OCI-LY1 (cell line): Measurements from ENCODE around the gene SNED1.

ENCODE experiments used
- H2AFZ ChIP-seq: fragments of 200-600 bp; sonication (generic), shearing (Covaris generic); 2 replicates; pipeline ENCODE4 v1.6.0; 2014; ENCODE audit warnings: antibody characterized with exemption, mild to moderate bottlenecking, low read length
- H3F3A ChIP-seq: fragments of 200-600 bp; sonication (generic), shearing (Covaris generic); 2 replicates; pipeline ENCODE4 v1.6.0; 2014; ENCODE audit warnings: mild to moderate bottlenecking, antibody characterized with exemption, low read length, moderate library complexity; ENCODE audit not compliant: insufficient read depth
- H3K27ac ChIP-seq: fragments of 200-600 bp; sonication (generic); 2 replicates; pipeline ENCODE4 v1.5.1; 2014; ENCODE audit warnings: low read length, mixed run types, mild to moderate bottlenecking, low read depth; ENCODE audit not compliant: poor library complexity, severe bottlenecking
- H3K27me3 ChIP-seq: fragments of 200-600 bp; sonication (generic); 2 replicates; pipeline ENCODE4 v1.6.0; 2014; ENCODE audit warnings: antibody characterized with exemption, mild to moderate bottlenecking, low read length, moderate library complexity; ENCODE audit not compliant: insufficient read depth
- H3K36me3 ChIP-seq: fragments of 200-600 bp; sonication (generic); 2 replicates; pipeline ENCODE4 v1.6.1; 2014; ENCODE audit warnings: mild to moderate bottlenecking, antibody characterized with exemption, low read length, moderate library complexity, mixed read lengths; ENCODE audit not compliant: insufficient read depth
- H3K4me1 ChIP-seq: fragments of 200-600 bp; sonication (generic); 2 replicates; pipeline ENCODE4 v1.5.1; 2014; ENCODE audit warnings: mild to moderate bottlenecking, low read length, moderate library complexity; ENCODE audit not compliant: insufficient read depth, severe bottlenecking
- H3K4me2 ChIP-seq: fragments of 200-600 bp; sonication (generic), shearing (Covaris generic); 2 replicates; pipeline ENCODE4 v1.6.1; 2014; ENCODE audit warnings: low read length
- H3K4me3 ChIP-seq: fragments of 200-600 bp; sonication (generic); 2 replicates; pipeline ENCODE4 v1.5.1; 2014; ENCODE audit warnings: low read length, low read depth, mild to moderate bottlenecking, mixed read lengths; ENCODE audit not compliant: poor library complexity, severe bottlenecking
- H3K79me2 ChIP-seq: fragments of 200-600 bp; shearing (Covaris generic); 2 replicates; pipeline ENCODE4 v1.6.1; 2016; ENCODE audit warnings: mixed run types, low read length, mixed read lengths; ENCODE audit not compliant: insufficient read depth
- H3K9ac ChIP-seq: fragments of 200-600 bp; sonication (generic), shearing (Covaris generic); 2 replicates; pipeline ENCODE4 v1.6.1; 2014; ENCODE audit warnings: mild to moderate bottlenecking, low read length, mixed read lengths
- H3K9me2 ChIP-seq: fragments of 200-600 bp; sonication (generic), shearing (Covaris generic); 2 replicates; pipeline ENCODE4 v1.6.1; 2014; ENCODE audit warnings: low read depth, mild to moderate bottlenecking, low read length, mixed read lengths
- H3K9me3 ChIP-seq: fragments of 200-600 bp; shearing (Covaris generic); 2 replicates; pipeline ENCODE4 v1.6.1; 2014; ENCODE audit warnings: low read length, mixed read lengths
- H4K20me1 ChIP-seq: fragments of 200-600 bp; sonication (generic), shearing (Covaris generic); 2 replicates; pipeline ENCODE4 v1.6.0; 2016; ENCODE audit warnings: mild to moderate bottlenecking, low read length; ENCODE audit not compliant: insufficient read depth
- CTCF ChIP-seq: fragments of 200-600 bp; sonication (generic), shearing (Covaris generic); IDR thresholded peaks from 2 replicates; pipeline ENCODE4 v1.5.1; 2017; ENCODE audit warnings: mild to moderate bottlenecking, antibody characterized with exemption, low read length, moderate library complexity, mixed read lengths
- EZH2 ChIP-seq: fragments of 200-600 bp; sonication (generic), shearing (Covaris generic); IDR thresholded peaks from 2 replicates; pipeline ENCODE4 v1.8.0; 2017; ENCODE audit warnings: borderline replicate concordance, mixed run types, mild to moderate bottlenecking, antibody characterized with exemption, low read length, moderate library complexity, mixed read lengths

Gene SNED1

GRCh38 chr2:240951045-240951594 is 47.3 kb upstream of the SNED1 start:
- no peaks in the 10 kb centered on the region for H3K36me3 ChIP-seq
- H2AFZ ChIP-seq = no peak overlapping the region
- H3K27ac ChIP-seq = no peak overlapping the region
- H3K9me3 ChIP-seq = no peaks in the 10 kb centered on the region
- no peak overlapping the region for H3K9ac ChIP-seq
- no peaks in the 10 kb centered on the region for H3F3A ChIP-seq
- no peaks in the 10 kb centered on the region for H3K4me1 ChIP-seq
- no peak overlapping the region for H3K4me3 ChIP-seq
- H4K20me1 ChIP-seq = no peaks in the 10 kb centered on the region
- H3K79me2 ChIP-seq = no peaks in the 10 kb centered on the region
- H3K4me2 ChIP-seq = no peak overlapping the region
- H3K9me2 ChIP-seq = no peaks in the 10 kb centered on the region
- no peaks in the 10 kb centered on the region for H3K27me3 ChIP-seq
- TF ChIP-seq EZH2 = no peak
- TF ChIP-seq CTCF = no peak

DNA sequence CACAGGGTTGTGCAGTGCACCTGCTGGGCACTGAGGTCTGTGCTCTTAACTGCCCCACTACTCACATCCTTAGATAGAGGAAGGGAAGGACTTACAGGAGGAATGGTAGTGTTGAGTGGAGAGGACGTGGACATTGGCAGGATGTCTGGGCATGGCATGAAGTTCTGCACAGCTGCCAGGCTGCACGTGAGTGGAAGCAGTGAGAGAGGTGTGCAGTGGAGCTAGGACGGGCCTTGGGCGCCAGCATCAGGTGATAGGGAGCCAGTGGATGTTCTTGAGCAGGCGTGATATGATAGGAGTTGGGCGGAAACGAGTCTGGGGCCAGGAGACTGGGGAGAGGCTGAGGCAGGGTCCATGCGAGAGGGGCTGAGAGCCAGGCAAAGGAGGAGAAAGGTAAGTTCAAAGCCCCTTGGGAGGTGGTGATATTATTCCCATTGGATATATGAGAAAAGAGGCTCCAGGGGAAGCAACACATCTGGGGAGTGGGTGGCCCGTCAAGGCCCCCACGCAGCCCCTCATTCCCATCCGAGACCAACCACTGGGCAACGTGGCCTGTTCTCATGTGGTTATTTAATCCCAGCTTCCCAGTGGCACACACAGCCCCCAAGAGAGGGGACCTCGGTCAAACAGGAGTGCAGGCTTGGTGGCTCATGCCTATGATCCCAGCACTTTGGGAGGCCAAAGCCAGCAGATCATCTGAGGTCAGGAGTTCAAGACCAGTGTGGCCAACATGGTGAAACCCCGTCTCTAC is 45.7 kb upstream of the SNED1 start:
- TF ChIP-seq CTCF (no peak), EZH2 (no peak)
- H3K4me1 ChIP-seq = no peaks in the 10 kb centered on the region
- H3K4me3 ChIP-seq = no peak overlapping the region
- no peak overlapping the region for H3K27ac ChIP-seq
- no peak overlapping the region for H2AFZ ChIP-seq
- H3K27me3 ChIP-seq = peaks cover 7% of the 10 kb centered on the region; the same call in 1 of the 2 replicates
- no peak overlapping the region for H3K9ac ChIP-seq
- no peaks in the 10 kb centered on the region for H3K9me2 ChIP-seq
- H3K4me2 ChIP-seq = no peak overlapping the region
- no peaks in the 10 kb centered on the region for H3K9me3 ChIP-seq
- no peaks in the 10 kb centered on the region for H3K79me2 ChIP-seq
- no peaks in the 10 kb centered on the region for H3F3A ChIP-seq
- H3K36me3 ChIP-seq = no peaks in the 10 kb centered on the region
- no peaks in the 10 kb centered on the region for H4K20me1 ChIP-seq

DNA sequence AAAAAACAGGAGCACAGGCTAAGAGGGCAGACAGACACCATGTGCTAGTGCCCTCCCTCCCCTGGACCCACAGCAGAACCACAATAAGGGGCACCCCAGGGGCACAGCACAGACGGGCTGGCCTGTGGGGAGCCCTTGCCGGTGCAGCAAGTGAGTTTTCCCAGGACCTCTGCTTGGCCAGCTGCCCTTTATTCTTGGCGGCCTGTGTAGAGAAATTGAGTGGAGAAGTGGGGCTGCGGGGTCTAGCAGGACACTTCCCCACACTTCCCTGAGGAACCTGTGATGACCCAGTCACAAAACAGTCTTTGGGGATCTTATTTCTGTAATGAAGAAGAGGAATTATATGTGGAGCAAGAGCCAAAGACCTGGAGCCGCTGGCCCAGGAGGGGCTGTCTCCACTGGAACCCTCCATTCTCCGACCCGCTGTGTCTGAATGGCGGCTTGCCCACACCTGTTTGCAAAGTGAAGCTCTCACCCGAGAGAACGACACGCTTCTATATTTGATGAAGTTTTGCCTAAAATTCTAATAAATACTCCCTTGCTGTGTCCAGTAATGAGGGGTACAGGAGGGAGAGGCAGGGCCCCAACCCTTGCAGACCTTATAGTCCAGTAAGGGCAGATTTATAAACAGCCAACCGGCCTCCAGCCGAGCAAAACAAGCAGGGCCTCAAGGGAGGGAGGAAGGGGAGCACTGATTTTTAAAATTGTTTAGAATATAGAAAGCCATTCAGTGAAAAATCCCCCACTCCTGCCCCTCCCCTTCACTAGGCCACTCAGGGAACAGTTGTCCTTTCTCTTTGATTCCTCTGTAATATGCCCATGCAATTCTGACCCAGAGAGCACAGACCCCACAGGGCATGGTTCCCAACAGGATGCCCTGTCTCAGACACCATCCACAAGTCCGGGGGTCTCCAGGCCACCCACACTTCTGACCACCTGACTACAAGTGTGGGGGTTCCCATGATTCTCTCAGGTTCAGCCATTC is 44.7 kb upstream of the SNED1 start:
- no peak overlapping the region for H3K9ac ChIP-seq
- H3F3A ChIP-seq = no peaks in the 10 kb centered on the region
- H2AFZ ChIP-seq = no peak overlapping the region
- no peaks in the 10 kb centered on the region for H3K4me1 ChIP-seq
- no peaks in the 10 kb centered on the region for H3K9me2 ChIP-seq
- H3K27ac ChIP-seq = no peak overlapping the region
- H4K20me1 ChIP-seq = no peaks in the 10 kb centered on the region
- H3K27me3 ChIP-seq = peaks cover 7% of the 10 kb centered on the region; the same call in 1 of the 2 replicates
- TF ChIP-seq EZH2 (no peak), CTCF (no peak)
- H3K4me3 ChIP-seq = no peak overlapping the region
- H3K36me3 ChIP-seq = no peaks in the 10 kb centered on the region
- H3K9me3 ChIP-seq = no peaks in the 10 kb centered on the region
- no peaks in the 10 kb centered on the region for H3K79me2 ChIP-seq
- no peak overlapping the region for H3K4me2 ChIP-seq
